Measurements from ENCODE around the gene SFMBT1.

The SFMBT1 gene

GRCh38 chr3:52915294-52915693 is 130.6 kb downstream of the SFMBT1 start:
- no peak for DNase-seq

DNA sequence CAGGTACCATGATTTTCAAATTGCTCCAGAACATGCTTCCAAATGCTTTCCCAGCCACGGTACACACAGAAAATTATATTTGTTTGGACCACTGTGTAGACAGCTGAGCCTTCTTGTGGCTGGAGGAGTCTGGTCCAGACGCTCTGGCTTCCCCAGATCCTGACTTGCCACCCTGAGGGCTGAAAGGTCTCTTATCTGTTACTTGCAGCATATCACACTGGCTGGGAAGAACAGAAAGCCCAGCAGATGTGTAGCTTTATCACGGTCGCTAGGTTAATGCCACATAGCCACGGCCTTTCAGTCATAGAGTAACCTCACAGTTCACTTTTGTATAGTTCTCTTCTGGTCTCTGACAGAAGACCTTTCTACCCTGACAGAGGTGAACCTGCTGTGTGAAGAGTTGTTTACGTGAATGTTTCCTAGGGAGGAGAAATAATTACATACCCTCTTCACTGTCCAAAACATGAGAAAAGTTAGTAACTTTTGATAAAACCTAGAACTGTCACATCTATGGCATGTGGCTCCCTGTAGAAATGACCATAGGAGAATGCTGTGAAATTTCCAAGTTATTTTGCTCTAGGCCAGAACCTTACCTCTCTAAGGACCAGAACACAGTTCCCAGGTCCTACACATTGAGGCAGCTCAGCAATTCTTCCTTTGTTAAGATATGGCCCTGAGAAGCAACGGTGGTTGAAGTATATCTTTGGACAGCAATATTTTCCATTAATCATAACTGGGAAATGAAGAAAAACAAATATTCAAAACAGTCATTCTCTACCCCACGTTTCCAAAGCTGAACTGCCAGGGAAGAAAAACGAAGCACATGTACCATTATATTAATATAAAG is 132.8 kb downstream of the SFMBT1 start:
- DNase-seq: no peak

DNA sequence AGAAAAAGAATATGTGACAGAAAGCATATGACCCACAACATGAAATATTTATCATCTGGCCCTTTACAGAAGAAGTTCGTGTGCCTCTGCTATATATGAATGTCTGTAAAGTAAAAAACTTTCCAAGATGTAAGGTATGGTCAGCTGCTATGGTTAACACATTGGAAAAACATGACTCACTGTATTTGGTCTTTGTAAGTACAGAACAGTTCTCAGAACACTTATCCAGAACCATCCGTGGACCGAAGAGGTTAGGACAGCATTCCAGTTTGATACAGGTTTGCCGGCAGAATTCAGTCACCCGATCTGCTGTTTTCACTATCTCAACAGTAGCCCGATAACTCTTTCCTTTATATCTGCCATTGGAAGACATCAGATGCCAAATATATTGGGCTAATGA is 135.1 kb downstream of the SFMBT1 start:
- DNase-seq: no peak

DNA sequence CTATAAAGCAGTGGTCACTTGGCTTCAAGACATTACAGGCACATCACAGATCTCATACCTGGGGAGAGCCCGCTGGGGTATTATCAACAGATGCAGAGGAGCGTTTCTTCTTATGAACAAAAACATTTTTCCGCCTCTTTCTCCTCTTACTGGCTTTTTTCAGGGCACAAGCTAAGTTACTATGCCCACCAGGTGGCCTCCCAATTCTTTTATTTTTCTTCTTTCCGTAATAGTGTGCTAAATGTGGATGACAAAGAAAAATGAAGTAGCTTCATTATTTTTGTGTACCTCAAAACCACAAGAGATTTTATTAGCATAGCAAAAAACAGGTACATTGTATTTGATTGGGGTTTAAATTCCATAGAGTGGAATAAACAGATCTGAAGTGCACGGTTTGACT is 138.4 kb downstream of the SFMBT1 start:
- DNase-seq: no peak

GRCh38 chr3:52904552-52904951 is 141.3 kb downstream of the SFMBT1 start:
- DNase-seq: no peak

GRCh38 chr3:52904000-52904399 is 141.9 kb downstream of the SFMBT1 start:
- no peak for DNase-seq

GRCh38 chr3:52897130-52898122 is 148.4 kb downstream of the SFMBT1 start, which contains the start of gene STIMATE:
TSS of gene STIMATE (minus strand) at chr3:52897548. CDS start at chr3:52897450, 98 bp downstream.
- peak; percentile 10 for DNase-seq

DNA sequence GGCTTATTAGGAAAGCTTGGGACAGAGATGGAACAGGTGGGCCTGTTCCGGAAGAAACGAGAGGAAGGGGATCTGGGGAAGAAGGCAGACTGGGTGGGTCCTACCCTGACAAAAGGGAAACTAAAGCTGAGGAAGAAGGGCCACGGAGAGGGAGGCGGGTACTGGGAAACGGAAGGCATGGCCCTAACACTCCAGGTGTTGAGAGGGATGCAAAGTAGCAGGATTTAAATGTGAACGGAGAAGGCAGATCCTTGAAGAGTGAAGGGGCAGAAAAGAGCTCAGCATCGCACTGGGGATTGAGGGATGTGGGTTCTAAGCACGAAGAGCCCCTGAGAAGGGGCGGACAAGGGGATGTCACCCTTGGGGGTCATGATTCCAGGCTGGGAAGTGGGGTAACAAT is 149.3 kb downstream of the SFMBT1 start:
- no peak for DNase-seq

GRCh38 chr3:52896151-52896550 is 149.7 kb downstream of the SFMBT1 start:
- no peak for DNase-seq

DNA sequence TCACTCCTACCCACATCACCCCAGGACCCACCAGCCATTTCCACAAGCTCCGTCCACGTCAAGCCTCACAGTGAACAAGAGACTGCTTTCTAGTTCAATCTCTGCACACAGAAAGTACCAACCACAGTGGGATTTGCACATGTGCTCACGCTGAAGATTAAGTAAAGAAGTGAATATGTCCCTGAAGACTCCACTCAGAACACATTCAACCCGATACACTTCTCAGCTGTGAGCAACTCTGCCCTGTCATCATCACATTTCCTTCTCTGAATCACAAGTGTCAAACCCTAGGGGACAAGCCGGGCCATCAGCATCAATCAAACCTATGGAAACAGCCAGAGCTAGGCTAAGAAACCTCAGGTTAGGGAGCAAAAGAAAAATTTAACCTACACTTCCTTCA is 150.5 kb downstream of the SFMBT1 start:
- DNase-seq: no peak

GRCh38 chr3:52894756-52895155 is 151.1 kb downstream of the SFMBT1 start:
- no peak for DNase-seq

- DNase-seq: no peak
Observed at GRCh38 chr3:52893723-52894122, 152.2 kb downstream of the SFMBT1 start.

GRCh38 chr3:52892625-52893311 is 153.1 kb downstream of the SFMBT1 start:
- no peak for DNase-seq

- DNase-seq: no peak
Observed at GRCh38 chr3:52892290-52892624, 153.6 kb downstream of the SFMBT1 start.

GRCh38 chr3:52891615-52892081 is 154.2 kb downstream of the SFMBT1 start:
- DNase-seq: no peak

GRCh38 chr3:52891164-52891563 is 154.7 kb downstream of the SFMBT1 start:
- no peak for DNase-seq

- no peak for DNase-seq
Observed at GRCh38 chr3:52890735-52891134, 155.1 kb downstream of the SFMBT1 start.

DNA sequence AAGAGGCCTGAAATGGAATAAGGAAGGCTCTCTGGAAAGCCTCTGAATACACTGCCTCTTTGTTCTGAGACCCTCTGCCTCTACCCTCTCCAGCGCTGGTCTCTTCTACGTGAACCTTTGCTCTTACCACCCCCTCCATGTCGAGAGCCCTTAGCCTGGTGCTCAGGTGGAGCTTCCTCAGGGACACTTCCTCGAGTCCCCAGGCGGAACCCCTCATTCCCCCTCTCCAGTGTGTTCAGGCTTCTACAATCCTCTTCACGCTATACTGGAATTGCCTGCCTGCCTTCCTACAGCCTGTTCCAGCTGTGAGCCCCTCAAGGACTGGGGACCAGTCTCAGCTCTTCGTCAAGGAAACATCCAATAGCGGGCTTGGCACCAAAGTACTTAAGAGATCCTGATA is 156.0 kb downstream of the SFMBT1 start:
- no peak for DNase-seq

GRCh38 chr3:52887166-52887565 is 158.7 kb downstream of the SFMBT1 start:
- DNase-seq: no peak

DNA sequence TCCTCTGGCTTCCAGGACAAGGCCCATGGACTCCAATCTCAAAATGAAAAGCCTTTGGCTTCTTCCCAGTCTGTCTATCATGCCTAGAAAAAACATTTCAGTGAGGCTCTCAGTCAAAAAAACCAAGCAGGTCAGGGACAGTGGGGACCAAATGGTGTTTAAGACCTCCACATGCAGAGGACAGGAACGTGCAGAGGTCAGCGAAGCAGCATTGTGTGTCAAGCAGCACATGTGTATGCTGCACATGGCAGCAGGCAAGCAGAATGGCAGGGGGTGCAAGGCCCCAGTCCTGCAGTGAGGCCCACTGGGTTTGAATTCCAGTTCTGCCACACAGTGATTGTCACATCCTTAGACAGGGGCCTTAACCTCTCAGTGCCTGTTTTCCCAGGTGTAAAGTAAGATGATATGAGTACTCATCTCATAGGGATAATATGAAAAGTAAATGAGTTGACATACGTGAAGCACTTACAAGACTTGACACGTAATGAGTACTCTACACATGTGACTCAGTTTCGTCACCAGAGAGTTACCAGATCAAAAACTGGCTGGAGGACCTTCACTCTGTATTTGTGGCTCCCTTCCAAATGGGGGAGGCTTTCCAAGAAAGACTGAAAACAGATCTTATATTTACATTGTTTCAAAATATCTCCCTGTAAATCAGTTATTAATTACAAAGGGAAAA is 159.7 kb downstream of the SFMBT1 start:
- DNase-seq: no peak

DNA sequence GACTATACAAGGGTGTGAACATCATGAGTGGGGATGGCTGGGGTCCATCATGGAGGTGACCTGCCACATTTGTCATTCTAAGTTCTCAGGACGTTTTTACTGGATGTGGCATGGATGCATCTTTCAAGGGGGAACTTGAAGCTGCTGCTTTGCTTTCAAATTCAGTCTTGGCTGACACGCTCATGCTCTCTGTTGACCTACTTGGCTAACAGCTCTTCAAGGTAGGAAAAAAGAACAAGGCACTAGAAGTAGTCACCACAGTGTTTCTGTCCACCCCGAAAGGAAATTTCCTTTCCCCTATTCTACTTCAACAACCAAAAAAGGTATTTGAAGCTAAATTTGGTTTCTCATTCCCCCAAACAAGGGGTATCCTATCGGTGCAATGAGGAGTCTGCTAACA is 163.5 kb downstream of the SFMBT1 start:
- no peak for DNase-seq

- DNase-seq: no peak
Observed at GRCh38 chr3:52881871-52882270, 164.0 kb downstream of the SFMBT1 start.
